NOMO-1 treated with dmso at 0.1 percent for 144 hours (cell line): ENCODE results near the gene SHBG.

Experiments used
- DNase-seq: peaks from one replicate; lab custom pipeline; 2025; ENCODE audit not compliant: unreplicated experiment; lab: John Stamatoyannopoulos, UW

The SHBG gene

GRCh38 chr17:7646457-7646856, 16.5 kb downstream of the SHBG start:
- no peak for DNase-seq

GRCh38 chr17:7647018-7647417, 17.1 kb downstream of the SHBG start:
- no peak for DNase-seq

- no peak for DNase-seq
Observed at GRCh38 chr17:7650509-7651096, 20.7 kb downstream of the SHBG start, which contains the start of gene ATP1B2. Gene ATP1B2, plus strand, starts transcription at chr17:7650926. Its CDS starts 593 bp downstream, at chr17:7651519.

DNA sequence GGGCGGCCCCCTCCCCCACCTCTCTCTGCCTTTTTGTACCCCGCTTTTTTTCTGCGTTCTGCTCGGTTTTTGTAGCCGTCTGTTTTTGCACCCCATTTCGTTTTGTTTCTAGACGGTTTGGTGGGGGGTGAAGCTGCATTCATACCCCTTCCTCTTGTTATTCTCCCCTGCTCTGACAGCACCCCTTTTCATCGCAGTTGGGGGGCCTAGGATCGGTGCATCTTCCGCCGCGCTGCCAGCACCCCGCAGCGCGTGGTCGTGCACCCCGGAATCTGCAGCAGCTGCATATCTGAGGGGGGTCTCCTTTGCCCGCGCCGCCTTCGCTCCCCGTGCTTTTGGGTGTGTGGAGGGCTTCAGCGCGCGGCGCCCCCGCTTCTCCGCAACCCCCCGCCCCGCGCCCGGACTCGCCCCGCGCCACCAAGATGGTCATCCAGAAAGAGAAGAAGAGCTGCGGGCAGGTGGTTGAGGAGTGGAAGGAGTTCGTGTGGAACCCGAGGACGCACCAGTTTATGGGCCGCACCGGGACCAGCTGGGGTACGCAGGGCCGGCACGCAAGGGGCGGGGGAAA, 21.2 kb downstream of the SHBG start:
- DNase-seq = no peak

DNA sequence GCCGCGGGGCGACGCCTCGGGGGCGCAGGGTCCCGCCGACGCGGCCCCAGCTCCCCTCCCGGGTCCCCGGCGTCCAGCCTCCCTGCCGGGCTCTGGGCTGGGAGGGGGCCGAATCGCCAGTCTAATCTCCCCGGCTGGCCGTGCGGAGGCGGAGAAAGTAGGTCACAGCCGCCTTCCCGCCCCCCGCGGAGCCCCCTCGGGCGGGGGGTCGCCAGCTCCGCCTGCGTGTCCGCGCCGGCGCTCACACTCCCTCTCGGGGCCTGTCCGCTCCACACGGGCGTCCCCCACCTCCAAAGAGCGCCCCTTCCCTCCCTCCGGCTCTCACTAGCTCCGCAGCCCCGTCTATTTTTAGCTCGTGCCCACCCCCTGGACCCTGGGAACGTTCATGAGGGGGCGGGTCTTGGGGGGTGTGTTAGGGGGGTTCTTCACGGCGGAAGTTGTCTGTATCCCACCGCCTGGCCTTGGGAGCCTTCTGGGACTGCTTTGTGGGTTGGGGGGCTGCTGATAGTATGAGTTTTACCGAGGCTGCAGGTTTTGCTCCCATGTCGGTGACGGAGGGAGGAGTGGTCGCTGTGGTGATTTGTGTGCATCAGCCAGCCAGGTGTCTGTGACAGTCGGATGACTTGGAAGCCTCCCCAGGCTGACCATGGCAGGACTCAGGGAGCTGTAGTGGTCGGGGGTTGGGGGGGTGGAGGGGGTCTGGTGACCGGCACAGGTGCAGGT, 21.9 kb downstream of the SHBG start:
- DNase-seq = no peak

DNA sequence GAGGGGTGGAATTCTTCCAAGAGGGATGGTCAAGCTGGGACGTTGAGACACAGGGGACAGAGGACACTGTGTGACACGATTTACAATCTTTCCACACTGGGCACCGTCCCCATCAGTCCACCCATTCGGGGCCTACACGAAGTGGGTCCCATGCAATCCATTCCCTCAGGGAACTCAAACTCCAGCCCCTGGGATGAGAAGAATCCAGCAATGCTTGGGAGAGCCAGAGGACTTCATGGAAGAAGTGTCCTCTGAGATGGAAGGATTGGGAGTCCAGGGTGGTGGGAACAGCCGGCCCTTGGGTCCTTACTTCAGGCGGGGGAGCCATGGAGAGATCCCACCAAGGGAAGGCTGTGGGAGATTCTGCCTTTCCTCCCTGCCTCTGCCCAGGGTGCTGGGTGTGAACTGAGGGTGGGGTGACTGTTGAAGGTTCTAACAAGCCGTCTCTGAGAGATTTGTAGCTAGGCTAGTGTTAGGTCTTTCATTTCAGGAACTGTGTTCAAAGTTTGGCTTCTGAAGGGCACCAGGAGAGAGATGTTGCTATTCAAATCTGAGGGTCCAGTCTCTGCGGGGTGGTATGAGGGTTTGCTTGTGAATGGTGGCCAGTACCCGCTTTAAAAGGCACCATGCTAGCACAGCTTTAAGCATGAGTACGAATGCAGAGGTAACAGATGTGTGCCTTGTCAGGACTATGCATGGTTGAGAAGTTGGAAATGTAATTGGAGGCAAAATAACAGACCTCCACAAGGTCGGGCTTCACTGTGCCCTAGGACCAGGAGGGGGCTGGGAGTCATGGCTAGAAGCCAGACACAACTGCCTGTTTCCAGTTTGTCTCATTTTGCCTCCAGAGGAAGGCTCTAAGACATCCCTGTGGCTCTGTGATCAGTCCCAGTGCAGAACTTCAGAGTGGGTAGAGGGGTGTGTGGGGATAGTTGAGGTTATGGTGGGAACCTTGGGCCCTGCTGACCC, 22.7 kb downstream of the SHBG start:
- DNase-seq = no peak

DNA sequence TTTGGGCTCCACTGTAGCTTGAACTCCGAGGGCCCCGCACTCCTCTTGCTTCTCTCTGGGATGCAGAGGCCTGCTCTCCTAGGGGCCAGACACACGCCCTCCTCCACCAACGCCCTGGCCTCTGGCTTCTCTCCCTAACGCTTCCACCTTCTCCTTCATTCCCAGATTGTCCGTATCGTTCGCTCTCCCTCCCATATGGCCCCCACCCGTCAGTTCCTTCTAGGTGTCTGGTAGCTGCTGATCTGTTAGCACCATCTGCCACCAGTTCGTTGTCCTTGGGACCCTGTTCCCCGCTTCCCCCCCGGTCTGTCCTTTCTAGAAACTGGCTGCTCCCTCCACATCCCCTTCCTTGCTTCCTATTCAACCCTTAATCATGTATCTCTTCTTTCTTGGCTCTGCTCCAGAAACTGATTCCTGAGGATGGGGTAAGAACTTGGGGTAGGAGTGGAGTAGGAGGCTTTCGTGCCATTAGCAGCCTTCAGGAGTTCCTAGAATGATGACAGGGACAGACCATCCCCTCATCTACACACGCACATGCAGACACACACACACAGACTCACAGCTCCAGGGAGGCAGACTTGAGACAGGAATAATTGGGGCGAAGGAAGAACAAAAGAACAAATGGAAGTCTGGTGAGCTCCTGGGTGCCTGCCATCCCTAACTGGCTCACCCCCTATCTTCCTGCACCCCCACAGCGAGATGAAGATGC, 25.1 kb downstream of the SHBG start:
- no peak for DNase-seq

GRCh38 chr17:7655541-7655840, 25.6 kb downstream of the SHBG start:
- no peak for DNase-seq

- DNase-seq = no peak
Observed at GRCh38 chr17:7656958-7657609, 27.1 kb downstream of the SHBG start.

DNA sequence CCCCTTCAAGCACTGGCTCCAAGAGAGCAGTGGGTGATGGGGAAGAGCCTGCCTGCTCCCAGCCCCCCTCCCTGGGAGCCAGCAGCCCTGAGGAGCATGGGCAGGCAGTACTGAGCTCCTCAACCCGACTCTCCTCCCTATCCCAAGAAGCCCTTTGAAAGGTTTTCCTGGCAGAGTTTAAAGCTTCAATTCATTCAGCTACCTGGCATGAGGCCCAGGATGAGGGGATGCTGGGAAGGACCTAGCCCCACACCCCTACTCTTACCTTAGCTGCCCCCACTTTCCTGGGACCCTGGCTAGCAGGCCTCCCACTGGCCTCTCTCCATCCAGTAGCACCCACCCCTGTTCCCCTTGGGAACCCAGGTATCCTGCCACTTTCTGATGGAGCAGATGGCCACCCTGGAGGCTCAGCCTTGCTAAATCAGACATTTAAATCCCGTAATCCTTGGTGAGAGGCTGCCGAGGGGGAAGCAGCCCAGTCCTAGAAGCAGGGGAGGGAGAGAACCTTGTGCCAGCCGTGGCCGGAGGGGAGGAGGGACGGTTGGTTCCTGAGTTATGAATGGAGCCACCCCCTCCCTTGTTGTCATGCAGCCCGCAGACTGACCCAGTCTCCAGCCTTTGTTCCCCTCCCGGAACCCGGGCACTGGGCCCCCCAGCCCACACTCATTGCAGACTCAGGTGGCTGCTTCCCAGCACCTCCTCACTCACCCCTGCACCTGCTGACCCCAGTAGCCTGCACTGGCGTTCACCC, 37.9 kb downstream of the SHBG start:
- no peak for DNase-seq

DNA sequence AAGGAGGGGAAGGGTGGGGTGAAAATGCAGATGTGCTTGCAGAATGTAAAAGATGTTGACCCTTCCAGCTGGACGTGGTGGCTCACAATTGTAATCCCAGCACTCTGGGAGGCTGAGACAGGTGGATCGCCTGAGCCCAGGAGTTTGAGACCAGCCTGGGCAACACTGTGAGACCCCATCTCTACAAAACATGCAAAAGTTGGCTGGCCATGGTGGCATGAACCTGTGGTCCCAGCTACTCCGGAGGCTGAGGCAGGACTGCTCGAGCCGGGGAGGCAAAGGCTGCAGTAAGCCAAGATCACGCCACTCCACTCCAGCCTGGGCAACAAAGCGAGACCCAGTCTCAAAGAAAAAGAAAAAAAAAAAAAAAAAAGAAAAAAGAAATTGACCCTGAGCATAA, 38.5 kb downstream of the SHBG start:
- no peak for DNase-seq

DNA sequence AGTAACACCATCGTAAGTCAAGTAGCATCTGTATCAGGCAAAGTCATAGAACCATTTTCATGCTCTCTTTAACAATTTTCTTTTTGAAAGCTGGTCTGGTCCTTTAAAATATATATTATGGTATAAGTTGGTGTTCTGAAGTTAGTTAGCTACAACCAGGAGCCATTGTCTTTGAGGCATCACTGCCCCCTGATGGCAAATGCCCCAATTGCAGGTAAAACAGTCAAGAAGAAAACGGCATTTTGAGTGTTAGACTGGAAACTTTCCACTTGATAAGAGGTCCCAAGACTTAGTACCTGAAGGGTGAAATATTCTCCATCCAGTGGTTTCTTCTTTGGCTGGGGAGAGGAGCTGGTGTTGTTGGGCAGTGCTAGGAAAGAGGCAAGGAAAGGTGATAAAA, 43.3 kb downstream of the SHBG start:
- no peak for DNase-seq

- no peak for DNase-seq
Observed at GRCh38 chr17:7674934-7675333, 45.0 kb downstream of the SHBG start.

DNA sequence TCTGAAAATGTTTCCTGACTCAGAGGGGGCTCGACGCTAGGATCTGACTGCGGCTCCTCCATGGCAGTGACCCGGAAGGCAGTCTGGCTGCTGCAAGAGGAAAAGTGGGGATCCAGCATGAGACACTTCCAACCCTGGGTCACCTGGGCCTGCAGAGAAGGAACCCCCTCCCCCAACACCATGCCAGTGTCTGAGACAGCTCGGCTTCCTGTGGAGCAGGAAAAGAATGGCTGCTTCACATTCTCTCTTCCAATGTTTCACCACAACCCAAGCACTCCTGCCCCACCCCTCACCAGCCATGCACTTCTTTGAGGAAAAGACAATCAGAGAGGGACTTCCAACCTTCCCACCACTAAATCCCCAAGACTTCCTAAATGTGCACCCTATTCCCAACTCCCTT, 46.6 kb downstream of the SHBG start:
- no peak for DNase-seq

DNA sequence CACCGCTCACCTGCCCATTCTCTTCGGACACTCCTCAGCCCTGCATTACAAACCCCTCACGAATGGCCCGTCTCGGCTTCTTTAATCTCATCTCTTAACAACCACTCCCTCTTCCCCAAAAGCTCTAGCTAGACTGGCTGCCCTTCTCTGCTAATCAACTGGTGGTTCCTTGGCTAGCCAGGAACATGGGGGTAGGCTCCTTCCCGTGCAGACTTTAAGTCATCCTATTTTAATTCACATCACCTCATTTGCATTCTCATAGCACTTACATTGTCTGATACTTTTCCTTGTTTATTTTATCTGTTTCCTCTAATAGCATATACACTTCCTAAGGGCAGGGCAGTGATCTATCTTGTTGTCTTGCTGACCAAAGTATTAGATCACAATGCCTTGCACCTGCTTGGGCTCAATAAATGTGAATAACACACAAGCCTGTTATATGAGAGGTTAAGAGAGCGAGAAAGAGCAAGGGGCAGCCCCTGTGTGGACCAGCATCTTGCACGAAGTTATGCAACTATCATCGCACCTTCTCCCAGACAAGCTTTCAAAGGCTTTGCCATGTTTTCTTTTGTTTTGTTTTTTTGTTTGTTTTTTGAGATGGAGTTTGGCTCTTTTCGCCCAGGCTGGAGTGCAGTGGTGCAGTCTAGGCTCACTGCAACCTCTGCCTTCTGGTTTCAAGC, 47.6 kb downstream of the SHBG start:
- no peak for DNase-seq
